GM19324 (cell line): ENCODE results near the gene EEF2.

Experiments
- ATAC-seq: cut with Tn5 transposase; IDR thresholded peaks from one replicate; pipeline ENCODE4 v1.9.1; 2021; ENCODE audit warnings: mild to moderate bottlenecking, moderate library complexity; ENCODE audit not compliant: unreplicated experiment, low FRiP score

Gene EEF2

DNA sequence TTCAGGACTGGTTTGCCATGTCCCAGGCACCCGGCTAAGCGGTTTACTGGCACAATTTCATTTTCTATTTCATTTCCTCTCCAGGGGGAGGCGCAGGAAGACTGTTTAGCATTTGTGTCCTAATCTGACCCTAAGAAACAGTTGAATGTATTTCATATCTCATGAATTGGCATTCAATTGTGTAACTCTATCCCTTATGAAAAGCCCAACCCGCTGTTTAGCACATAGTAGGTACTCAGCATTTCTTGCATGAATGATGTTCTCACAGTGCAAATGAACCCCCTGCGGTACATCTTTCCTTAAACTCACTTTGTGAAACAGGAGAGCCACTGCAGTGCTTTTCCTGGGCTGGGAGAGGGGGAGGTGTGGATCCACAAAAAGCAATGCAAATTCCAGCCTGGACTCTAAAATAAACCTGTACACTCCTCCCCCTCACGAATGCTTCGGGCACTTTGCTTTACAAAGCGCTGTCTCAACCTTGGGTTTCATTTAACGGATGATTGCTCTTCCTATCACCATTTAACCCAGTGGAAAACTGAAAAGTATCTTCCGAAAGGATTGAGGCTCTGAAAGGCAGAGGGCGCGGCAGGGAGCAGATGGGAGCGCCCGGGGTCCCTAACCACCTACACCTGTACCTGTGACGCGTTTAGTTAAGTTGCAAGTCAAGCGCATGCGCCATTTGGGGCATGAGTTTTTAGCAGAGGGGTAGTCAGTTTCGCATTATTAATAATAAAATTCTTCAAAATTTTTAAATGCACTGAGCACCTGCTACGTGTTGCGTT lies 1.2 kb upstream of the EEF2 start:
- ATAC-seq: no peak

DNA sequence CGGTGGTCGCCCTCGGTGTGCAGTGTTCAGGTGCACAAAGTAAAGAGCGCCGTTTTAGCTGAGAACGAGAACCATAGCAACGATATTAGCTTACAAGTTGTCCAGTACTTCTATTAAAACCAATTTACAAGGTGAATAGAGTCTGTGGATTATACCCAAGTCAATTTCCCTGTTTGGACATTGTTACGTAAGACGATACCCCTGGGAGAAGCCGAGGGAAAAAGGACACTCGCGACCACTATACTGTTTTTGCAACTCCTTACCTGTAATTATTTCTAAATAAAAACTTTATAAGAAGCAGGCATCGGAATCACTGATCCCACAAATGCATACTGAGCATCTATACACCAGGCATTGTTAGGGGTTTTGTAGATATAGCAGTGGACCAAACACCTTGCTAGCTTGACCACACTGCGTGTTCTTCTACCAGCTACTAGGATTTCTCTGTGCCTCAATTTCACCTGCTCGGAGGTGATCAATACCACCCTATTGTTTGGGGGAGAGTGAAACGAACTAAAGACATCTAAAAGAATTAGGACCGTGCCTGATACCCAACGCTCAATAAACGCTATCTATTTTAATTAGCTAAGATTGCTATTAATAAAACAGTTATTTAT lies 488 bp upstream of the EEF2 start:
- ATAC-seq: no peak

DNA sequence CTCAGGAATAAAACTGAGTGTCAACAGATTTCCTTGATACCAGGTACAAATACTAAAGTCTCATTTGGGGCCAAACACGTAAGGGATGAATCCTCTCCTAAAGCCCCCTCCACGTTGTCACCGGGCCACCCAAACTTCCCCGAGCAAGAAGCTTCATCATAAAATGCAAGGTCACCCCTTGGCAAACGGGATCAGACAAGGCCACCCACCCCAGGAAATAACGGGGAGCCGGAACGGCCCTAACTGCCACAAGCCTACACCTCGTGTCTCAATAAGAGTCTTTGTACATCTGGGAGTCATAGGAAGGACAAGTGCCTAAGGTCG lies 717 bp downstream of the EEF2 start:
- ATAC-seq: no peak

DNA sequence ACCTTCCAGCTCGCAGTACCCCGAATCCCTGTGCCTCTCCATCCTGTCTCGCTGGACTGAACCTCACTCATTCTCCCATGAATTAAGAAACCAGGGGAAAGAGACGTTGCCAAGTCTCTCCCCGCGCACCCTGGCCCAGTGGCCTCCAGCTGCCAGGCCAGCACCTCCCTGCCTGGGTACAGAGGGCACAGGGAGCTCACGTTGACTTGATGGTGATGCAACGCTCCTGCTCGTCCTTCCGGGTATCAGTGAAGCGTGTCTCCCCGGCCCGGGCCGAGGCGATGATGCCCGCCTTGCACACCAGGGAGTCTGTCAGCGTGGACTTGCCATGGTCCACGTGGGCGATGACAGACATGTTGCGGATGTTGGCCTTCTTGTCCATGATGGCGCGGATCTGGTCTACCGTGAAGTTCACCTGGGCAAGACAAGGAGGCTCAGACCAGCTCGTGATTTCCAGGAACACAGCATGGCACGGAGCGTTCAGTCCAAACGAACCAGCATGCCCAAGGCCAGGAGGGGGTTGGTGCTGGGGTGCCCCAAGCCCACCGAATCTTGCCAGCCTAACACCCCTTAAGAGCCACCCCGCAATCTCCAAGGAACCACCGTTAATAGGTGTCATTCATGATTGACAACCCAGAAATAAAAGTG lies 1.2 kb downstream of the EEF2 start:
- ATAC-seq: no peak

DNA sequence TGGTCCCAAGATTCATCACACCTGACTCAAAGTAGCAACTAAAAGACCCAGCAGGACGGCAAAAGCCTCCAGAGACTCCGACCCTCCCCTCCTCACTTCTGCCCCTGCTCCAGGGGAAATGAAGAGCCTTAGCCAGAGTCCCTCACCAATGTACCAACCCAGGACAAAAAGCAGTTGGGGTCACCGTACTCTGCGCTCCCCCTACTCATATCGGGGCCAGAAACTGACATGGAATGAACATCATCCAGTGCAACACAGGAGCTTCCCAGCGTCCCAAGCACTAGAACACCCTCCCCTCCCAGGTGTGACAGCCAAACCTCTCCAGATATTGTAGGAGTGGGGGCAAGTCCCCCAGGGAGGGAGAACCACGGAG lies 1.7 kb downstream of the EEF2 start:
- ATAC-seq: no peak

DNA sequence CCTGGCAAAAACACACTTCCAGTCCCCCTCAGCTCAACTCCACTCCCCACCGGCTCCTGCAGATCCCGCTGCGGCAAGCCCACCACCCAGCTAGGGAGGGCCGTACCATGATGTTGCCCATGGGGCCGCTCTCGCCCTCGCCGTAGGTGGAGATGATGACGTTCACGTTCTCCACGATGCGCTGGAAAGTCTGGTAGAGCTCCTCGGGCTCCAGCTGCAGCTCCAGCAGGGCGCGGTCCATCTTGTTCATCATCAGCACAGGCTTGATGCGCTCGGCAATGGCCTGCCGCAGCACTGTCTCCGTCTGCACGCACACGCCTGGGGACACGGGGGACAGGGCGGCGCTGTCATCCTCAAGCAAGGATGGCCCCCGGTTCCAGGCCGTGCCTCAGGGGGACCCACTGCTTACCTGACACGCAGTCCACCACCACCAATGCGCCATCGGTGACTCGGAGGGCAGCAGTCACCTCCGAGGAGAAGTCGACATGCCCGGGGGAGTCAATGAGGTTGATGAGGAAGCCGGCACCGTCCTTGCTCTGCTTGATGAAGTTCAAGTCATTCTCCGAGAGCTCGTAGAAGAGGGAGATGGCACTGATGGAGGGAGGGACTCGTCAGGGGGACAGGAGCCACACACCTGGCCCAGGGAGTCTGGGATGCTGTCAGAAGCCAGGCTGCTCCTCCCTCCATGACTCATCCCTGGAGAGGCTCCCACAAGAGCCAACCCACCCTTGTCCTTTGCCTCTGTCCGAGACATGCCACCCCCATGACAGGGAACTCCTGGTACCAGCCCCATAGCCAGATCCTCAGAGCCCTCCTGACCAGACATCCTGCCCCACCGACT lies 2.3 kb downstream of the EEF2 start:
- no peak for ATAC-seq

DNA sequence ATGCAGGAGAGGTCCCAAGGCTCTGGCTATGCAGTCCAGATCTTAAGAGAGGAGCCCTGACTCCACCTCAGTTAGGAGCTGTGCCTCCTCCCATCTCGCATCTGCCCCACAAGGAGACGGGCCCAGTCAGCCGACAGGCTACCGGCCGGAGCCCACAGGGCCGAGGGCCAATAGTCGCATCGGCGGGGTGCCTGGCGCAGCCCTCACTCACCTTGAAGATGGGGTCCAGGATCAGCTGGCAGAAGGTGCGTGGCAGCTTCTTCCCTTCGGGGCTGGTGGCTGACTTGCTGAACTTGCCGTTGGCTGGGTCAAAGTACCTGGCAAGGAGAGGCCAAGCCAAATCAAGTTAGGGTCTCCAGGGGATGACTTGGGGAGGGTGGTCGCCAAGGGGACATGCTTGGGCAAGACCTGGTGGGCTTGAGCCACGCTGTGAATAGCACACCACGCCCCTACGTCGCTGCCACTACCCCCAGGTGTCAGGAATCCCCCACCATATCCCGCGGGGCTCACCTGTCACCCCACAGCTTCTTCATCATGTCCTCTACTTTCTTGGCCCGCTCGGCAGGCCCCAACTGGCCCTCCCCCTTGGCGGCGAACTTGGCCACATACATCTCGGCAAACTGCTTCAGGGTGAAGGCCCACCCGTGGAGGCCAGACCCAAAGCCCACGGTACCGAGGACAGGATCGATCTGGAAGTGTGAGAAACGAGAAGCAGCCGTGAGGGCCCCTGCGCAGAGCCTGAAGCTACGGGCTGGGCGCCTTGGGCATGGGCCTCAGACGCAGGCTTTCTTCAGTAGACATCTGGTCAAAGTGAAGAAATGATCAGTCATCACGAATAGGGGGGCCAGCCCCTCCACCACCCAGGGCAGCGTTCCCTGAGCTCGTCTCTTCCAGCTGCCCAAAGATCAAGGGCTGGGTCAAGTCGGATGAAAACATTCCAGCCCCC lies 3.3 kb downstream of the EEF2 start:
- ATAC-seq: no peak

DNA sequence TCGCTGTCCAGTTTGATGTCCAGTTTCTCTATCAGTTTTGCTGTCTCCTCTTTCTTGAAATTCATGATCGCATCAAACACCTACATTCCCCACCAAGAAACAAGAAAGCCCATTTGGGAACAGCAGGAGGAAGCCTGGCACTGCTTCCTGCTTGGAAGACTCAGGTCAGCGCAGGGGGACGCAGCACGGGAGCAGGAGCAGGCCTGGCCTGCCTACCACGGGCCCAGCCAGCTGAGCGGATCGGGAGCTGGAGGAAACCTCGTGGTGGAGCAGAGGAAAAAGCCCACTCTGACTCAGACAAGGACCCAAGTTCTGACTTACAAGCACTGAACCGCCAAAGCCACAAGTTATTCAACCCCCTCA lies 3.9 kb downstream of the EEF2 start:
- ATAC-seq: no peak

DNA sequence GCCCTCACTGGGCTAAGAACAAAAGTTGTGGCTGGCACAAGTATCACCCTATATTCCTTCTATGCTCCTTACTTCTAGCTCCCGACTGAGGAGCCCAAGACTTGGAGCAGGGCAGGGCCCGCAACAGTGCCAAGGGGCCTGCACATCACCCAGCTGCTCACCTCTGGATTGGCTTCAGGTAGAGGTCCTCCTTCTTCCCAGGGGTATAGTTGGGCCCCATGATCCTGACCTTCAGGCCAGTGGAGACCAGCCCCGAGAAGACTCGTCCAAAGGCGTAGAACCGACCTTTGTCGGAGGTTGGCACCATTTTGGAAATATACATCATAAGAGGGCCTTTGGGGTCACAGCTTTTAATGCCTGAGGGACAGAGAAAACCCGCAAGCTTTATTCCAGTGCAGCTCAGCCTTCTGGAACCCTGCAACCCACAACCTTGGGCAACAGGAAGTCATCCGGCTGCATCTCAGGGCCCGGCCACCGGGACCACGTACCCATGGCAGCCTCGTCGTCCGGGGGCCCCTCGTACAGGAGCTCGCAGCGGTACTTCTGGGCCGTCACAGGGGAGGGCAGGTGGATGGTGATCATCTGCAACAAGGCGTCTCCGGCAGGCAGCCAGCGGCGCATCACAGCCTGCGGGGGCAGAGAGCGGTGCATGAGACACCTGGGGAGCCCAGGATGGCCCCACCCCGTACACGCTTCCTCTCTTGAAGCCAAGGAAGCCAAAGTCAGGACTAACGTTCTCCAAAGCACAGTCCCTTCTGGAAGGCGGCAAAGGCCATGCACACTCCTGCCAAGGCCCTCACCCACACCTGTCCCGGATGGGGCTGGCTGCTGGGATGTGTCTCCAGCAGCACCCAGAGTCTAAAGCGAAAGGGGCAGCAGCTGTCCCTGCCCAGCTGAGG lies 4.7 kb downstream of the EEF2 start:
- ATAC-seq: no peak

DNA sequence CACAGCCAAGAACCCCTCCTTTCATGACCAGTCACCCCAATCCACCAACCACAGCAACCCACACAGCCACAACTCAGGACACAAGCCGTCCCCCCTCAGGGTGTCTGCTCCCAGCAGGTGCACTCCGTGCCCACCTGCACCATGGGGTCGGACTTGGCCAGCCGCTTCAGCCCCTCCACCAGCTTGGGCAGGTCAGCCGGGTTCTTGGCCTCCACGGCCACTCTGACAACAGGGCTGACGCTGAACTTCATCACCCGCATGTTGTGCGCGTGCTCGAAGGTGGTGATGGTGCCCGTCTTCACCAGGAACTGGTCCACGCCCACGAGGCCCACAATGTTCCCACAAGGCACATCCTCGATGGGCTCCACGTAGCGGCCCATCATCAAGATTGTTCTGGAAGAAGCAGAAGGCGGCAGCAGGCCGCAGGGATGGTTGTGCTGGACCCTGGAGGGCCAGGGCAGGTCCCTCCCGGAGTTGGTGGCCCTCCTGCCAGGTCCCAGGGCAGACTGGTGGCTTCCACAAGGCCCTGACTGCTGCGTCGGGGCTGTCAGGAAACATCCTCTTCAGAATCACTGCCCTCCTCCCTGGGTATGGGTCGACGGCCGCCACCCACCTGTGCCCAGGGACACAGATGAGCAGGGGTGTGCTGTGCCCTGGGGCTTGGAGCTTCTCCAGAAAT lies 5.5 kb downstream of the EEF2 start:
- no peak for ATAC-seq

DNA sequence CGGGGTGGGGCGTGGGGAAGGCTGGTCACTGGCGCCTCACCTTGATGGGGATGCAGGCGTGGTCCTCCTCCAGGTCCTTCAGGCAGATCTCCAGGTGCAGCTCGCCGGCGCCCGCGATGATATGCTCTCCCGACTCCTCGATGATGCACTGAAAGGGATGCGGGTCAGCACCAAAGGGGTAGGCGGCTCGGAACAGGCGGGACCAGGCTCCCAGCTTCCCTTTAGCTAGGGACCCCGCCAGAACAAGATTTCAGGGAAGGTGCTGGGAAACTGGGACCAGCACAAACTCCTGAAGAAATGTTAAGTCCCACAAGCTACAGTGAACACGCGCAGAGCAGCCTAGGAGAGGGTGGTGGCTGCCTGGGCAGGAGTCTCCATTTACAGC lies 6.0 kb downstream of the EEF2 start:
- no peak for ATAC-seq

DNA sequence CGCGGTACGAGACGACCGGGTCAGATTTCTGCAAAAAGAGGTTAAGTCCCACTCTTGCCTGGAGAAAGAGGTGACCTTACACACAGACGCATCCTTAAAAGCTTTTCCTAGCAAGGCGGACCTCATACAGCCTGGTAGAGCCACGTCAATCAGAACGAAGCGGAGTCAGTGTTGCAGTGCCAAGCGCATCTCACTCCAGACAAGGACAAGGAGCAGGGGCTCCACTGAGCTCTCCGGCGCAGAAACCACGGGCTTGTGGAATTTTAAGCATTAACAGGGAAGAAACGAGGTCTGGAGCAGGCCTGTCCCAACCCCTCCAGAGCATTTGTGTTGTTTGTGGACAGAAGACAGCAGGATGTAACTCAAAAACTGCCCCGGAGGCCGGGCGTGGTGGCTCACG lies 7.1 kb downstream of the EEF2 start:
- no peak for ATAC-seq

DNA sequence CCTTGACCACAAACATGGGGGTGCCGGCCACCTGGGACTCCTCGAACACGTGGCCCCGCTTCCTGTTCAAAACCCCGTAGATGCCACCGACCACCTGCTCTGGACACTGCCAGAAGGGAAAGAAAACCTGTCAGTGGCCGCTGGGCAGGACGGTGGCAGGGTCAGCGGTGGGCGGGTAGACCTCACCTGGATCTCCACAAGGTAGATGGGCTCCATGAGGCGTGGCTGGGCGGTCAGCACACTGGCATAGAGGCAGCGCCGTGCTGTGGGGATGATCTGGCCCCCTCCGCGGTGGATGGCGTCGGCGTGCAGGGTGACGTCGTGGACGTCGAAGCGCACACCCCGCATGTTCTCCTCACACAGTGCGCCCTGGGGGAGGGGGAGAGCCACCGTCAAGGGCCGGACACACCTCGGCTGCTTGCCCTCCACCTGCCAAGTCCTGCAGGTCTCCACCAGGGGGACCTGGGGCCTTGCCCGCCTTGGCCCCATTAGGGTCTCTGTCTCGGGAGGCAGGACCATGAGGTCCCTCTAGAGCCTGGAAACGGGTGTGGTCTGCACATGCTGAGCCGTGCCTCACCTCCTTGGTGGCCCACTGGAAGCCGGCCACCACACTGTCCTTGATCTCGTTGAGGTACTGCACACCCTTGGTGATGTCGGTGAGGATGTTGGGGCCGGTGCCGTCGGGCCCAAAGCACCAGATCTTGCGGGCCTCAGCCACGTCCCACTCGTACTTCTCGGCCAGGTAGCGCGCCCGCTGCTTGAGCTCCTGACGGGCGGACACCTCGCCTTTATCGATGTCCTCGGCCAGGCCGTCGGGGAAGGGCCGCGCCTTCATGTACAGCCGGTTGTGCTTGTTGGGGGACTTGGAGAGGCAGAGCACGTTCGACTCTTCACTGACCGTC lies 7.8 kb downstream of the EEF2 start:
- no peak for ATAC-seq

DNA sequence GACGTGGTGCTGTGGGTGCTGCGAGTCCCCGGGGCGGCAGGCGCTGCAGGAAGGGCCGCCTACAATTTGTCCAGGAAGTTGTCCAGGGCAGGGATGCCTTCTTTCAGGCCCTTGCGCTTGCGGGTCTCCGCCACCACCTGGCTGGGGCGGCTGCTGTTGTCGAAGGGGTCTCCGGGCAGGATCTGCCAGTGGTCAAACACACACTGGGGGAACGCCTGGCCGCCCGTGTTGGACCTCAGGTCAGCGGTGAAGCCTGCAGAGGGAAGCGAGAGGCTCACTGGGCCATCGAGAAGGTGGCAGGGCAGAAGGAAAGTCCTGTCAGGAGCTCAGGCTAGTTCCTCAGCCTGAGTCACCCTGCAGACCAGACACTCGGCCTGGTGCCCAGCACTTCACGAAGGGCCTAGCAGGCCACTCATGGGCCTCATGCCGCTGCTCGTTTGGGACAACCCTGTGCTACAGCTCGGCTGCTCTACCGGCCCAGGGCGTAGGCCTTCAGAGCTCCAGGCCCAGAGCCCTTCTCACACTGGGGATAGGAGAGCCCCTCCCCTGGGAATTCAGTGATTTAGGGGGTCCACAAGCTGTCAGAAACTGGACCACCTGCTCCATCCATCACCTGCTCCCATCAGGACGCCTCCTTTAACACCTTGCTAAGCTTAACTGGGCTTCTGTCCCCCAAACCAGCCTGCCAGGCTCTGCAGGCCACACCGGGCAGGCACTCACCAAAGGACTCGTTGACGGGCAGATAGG lies 8.6 kb downstream of the EEF2 start:
- no peak for ATAC-seq

DNA sequence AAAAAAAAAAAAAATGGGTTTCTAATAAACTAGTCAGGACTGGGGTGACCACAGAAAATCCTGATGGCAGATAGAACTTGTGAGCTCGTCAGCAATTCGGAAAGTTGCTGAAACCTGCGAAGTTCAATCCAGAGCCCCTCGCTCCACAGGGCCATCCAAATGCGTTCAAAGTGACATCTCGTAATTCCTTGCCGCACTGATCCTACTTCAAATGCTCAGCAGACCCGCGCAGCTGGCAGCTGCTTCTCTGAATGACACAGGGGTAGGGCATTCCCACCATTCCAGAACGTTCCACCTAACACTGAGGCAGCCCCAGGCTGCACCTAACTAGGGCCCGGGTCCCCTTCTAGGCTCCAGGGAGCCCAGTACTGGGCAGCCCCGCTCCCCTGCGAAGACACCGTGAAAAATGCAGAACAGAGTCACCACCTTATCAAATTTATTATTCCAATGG lies 9.6 kb downstream of the EEF2 start:
- ATAC-seq: no peak

DNA sequence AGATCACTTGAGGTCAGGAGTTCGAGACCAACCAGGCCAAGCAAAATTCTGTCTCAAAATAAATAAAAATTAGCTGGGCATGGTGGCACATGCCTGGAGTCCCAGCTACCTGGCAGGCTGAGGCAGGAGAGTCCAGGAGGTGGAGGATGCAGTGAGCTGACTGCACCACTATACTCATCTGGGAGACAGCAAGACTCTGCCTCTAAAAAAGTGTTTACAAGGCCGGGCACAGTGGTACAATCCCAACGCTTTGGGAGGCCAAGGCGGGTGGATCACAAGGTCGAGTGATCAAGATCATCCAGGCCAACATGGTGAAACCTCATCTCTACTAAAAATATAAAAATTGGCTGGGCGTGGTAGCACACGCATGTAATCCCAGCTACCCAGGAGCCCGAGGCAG lies 10.1 kb downstream of the EEF2 start:
- ATAC-seq: no peak
